Loucy (cell line): ENCODE data around the gene FAM120B.

Source experiments
- CTCF ChIP-seq: fragments of 200-600 bp; sonication (generic); conservative IDR thresholded peaks from 2 replicates; pipeline ENCODE4 v1.5.1; 2014; ENCODE audit warnings: mild to moderate bottlenecking, antibody characterized with exemption, low read length
- EZH2phosphoT487 ChIP-seq: fragments of 200-600 bp; IDR thresholded peaks from 2 replicates; pipeline ENCODE4 v1.6.1; 2018; ENCODE audit warnings: antibody characterized with exemption, mild to moderate bottlenecking, moderate library complexity, borderline replicate concordance

GRCh38 chr6:170290296-170291128 lies 16.0 kb upstream of the FAM120B start, which contains the start of gene DLL1:
- TF ChIP-seq CTCF, result no peak
- no peak for TF ChIP-seq EZH2phosphoT487
